Measurements from ENCODE around the gene LMOD3.

DNA sequence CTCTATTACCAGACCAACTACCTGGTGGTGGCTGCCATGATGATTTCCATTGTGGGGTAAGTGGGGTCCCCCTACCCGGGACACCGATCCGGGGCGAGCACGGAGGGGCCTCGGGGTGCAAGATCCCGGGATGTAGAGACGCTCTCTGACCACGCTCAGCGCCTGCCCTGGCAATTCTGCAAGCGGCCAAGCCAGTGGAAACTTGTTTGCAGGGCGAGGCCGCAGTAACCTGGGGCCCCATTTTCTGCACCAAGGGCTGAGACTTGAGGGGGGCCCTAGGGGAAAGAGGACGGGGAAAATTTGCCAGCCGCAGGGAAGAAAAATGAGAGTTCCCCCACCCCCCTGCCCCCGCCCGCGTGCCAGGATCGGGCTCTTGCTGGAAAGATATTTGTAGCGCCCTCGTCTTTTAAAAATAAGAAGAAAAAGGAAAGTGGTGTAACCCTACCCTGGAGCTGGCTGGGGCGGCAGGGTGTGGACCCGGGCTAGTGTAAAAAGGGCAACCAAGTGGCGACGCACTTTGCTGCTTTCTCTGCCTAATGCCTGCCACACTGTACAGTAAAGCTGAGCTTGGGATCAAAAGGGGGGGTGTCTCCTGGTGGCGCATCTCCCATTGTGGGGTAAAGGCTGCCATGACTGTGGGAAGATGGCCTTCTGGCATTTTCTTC lies 37.1 kb downstream of the LMOD3 start:
- TF ChIP-seq FOXM1 (IDR thresholded peaks at IDR 0.05; ENCODE audit: borderline replicate concordance) (no peak), SP1 (IDR thresholded peaks at IDR 0.05) (no peak), BHLHE40 (IDR thresholded peaks at IDR 0.05; ENCODE audit: borderline replicate concordance) (no peak)
